OCI-LY3 (cell line): ENCODE measurements around the gene YTHDF2.
"Not testable (repeated sequence)": the region's sequence is repeated elsewhere in the genome, so short reads cannot be mapped to it uniquely, and the experiment has no call there.

Experiments used
- H2AFZ ChIP-seq: fragments of 200-600, 300-600 bp; shearing (Covaris generic); 2 replicates; pipeline ENCODE4 v1.6.0; 2014; ENCODE audit warnings: antibody characterized with exemption, low read depth, low read length
- H3K27ac ChIP-seq: fragments of 200-600, 300-600 bp; sonication (generic); 2 replicates; pipeline ENCODE4 v1.5.1; 2014; ENCODE audit warnings: mild to moderate bottlenecking, low read length, moderate library complexity, mixed read lengths
- H3K27me3 ChIP-seq: fragments of 200-600, 300-600 bp; sonication (generic); 2 replicates; pipeline ENCODE4 v1.6.1; 2014; ENCODE audit warnings: low read depth, low read length, mixed read lengths
- H3K36me3 ChIP-seq: fragments of 200-600, 300-600 bp; sonication (generic); replicated peaks from 2 replicates; pipeline ENCODE3; 2014; ENCODE audit warnings: low read depth, low read length, mixed read lengths
- H3K4me1 ChIP-seq: fragments of 300-600, 200-600 bp; sonication (generic); 2 replicates; pipeline ENCODE4 v1.6.1; 2014; ENCODE audit warnings: low read length, mixed read lengths
- H3K4me2 ChIP-seq: fragments of 200-600, 300-600 bp; sonication (generic); 2 replicates; pipeline ENCODE4 v1.6.1; 2014; ENCODE audit warnings: low read length, mixed read lengths
- H3K4me3 ChIP-seq: fragments of 300-600, 200-600 bp; sonication (generic); 2 replicates; pipeline ENCODE4 v1.5.1; 2014; ENCODE audit warnings: antibody characterized with exemption, mild to moderate bottlenecking, low read length, moderate library complexity
- H3K79me2 ChIP-seq: fragments of 300-600, 200-600 bp; shearing (Covaris generic); 2 replicates; pipeline ENCODE4 v1.6.1; 2014; ENCODE audit warnings: mild to moderate bottlenecking, low read length, mixed read lengths
- H3K9ac ChIP-seq: fragments of 300-600, 200-600 bp; shearing (Covaris generic); 2 replicates; pipeline ENCODE4 v1.6.0; 2014; ENCODE audit warnings: mild to moderate bottlenecking, low read length, moderate library complexity
- H3K9me3 ChIP-seq: fragments of 200-600, 300-600 bp; shearing (Covaris generic); 2 replicates; pipeline ENCODE4 v1.6.1; 2014; ENCODE audit warnings: low read length, mixed read lengths; ENCODE audit not compliant: insufficient read depth
- H4K20me1 ChIP-seq: fragments of 200-600, 300-600 bp; sonication (generic); 2 replicates; pipeline ENCODE4 v1.6.1; 2016; ENCODE audit warnings: low read length, mixed read lengths; ENCODE audit not compliant: insufficient read depth
- CTCF ChIP-seq: fragments of 200-600, 300-600 bp; sonication (generic); IDR thresholded peaks from 2 replicates; pipeline ENCODE4 v1.5.1; 2014; ENCODE audit warnings: antibody characterized with exemption, low read length, low read depth
- EZH2phosphoT487 ChIP-seq: fragments of 200-600 bp; shearing (Covaris generic); IDR thresholded peaks from 2 replicates; pipeline ENCODE4 v1.6.1; 2018; ENCODE audit warnings: antibody characterized with exemption, mixed run types, low read depth

The YTHDF2 gene

DNA sequence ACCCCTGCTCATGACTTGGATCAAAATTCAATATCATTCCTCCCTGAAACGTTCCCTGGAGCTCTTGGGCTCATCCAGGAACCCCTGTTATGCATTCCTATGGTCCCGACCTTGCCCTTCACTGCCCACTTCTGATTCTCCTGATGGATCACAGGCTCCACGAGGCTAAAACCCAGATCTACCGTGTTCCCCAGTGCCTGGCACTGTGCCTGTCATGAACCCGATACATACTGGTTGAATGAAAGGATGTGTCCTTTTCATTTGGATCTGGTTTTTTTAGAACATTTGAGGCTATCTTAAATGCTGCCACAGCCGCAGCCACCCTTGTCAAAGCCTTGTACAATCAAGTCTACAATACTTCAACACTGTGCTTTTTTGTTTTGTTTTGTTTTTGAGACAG lies 53.1 kb downstream of the YTHDF2 start:
- Histone ChIP-seq H3K27me3 (no peaks in the 10 kb centered on the region), H4K20me1 (no peaks in the 10 kb centered on the region), H3K4me3 (no peak overlapping the region), H3K36me3 (no peaks in the 10 kb centered on the region), H2AFZ (no peak overlapping the region), H3K9me3 (no peaks in the 10 kb centered on the region), H3K4me2 (no peak overlapping the region), H3K79me2 (no peaks in the 10 kb centered on the region), H3K27ac (no peak overlapping the region), H3K4me1 (0 out of 2 replicates have a peak, but pooled peaks cover 3% of the 10 kb centered on the region), H3K9ac (no peak overlapping the region)
- no peak for TF ChIP-seq CTCF
- no peak for TF ChIP-seq EZH2phosphoT487

DNA sequence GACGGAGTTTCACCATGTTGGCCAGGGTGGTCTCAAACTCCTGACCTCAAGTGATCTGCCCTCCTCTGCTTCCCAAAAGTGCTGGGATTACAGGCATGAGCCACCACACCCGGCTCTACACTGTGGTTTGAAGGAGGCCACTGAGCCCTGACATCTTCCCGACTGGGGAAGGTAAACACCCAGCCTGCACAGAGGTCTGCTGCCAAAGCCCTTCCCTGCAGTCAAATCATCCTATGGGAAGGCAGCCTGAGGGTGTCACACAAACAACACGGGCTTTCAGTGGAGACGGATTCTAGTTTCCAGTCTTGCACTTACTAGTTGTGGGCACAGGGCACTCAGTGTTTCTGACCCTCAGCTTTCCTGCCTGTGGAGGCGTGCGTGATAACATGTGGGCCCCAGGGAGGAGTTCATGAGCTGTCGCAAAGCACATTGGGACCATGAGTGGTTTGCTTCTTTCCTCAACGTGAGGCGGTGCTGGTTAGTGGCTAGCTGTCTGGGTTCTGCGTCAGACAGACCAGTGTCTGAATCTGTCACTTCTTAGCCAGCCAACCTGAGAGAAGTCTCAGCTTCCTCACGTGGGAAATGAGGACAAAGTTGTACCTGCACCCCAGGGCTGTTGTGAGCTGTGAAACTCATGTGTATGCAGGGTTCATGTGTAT lies 53.8 kb downstream of the YTHDF2 start:
- Histone ChIP-seq H2AFZ (no peak overlapping the region), H3K9ac (no peak overlapping the region), H3K27ac (no peak overlapping the region), H3K36me3 (no peaks in the 10 kb centered on the region), H3K4me2 (no peak overlapping the region), H3K9me3 (no peaks in the 10 kb centered on the region), H3K27me3 (no peaks in the 10 kb centered on the region), H3K79me2 (no peaks in the 10 kb centered on the region), H4K20me1 (no peaks in the 10 kb centered on the region), H3K4me3 (no peak overlapping the region), H3K4me1 (0 out of 2 replicates have a peak, but pooled peaks cover 3% of the 10 kb centered on the region)
- TF ChIP-seq CTCF (no peak), EZH2phosphoT487 (no peak)

- not testable (repeated sequence) for H3K27ac ChIP-seq, H3K4me2 ChIP-seq, H3K4me3 ChIP-seq, H3K79me2 ChIP-seq, H4K20me1 ChIP-seq, H3K9me3 ChIP-seq, H3K4me1 ChIP-seq, H2AFZ ChIP-seq, H3K9ac ChIP-seq, H3K27me3 ChIP-seq, H3K36me3 ChIP-seq
These were observed 55.2 kb downstream of the YTHDF2 start for GRCh38 chr1:28791929-28792328.

GRCh38 chr1:28792644-28793121 lies 55.9 kb downstream of the YTHDF2 start:
- Histone ChIP-seq H4K20me1 (no peaks in the 10 kb centered on the region), H3K4me2 (no peak overlapping the region), H3K9ac (no peak overlapping the region), H3K79me2 (no peaks in the 10 kb centered on the region), H3K9me3 (no peaks in the 10 kb centered on the region), H3K4me3 (no peak overlapping the region), H2AFZ (no peak overlapping the region), H3K27me3 (no peaks in the 10 kb centered on the region), H3K27ac (no peak overlapping the region), H3K4me1 (no peaks in the 10 kb centered on the region), H3K36me3 (no peaks in the 10 kb centered on the region)
- TF ChIP-seq CTCF = no peak
- no peak for TF ChIP-seq EZH2phosphoT487

GRCh38 chr1:28794582-28794981 lies 57.8 kb downstream of the YTHDF2 start:
- not testable (repeated sequence) for H3K4me2 ChIP-seq, H3K36me3 ChIP-seq, H2AFZ ChIP-seq, H3K4me3 ChIP-seq, H3K79me2 ChIP-seq, H3K27ac ChIP-seq, H3K27me3 ChIP-seq, H3K9ac ChIP-seq, H3K4me1 ChIP-seq, H3K9me3 ChIP-seq, H4K20me1 ChIP-seq
